Mucosa of descending colon (tissue), 3 donors: ENCODE measurements around the gene AMOTL2. TPM values are rescaled to one million over a fixed set of nuclear protein-coding genes. Genes with fewer than 3 reads are reported as not detected.
A peak's percentile ranks its signal among the peaks of the same experiment; 100 is the strongest.

ENCODE experiments used
- ATAC-seq: fragments of 200-7000 bp; cut with Tn5 transposase; one replicate; pipeline ENCODE4 v1.9.1; 2020; ENCODE audit warnings: mild to moderate bottlenecking, moderate library complexity
- DNase-seq, 3 donors: peaks; one replicate each; pipeline ENCODE4 v3.0.0-alpha.2; 2020
- H3K36me3 ChIP-seq: fragments of 200-600 bp; one replicate; pipeline ENCODE4 v1.8.0; 2021; ENCODE audit warnings: low read depth, mild to moderate bottlenecking
- H3K4me1 ChIP-seq: fragments of 200-600 bp; one replicate; pipeline ENCODE4 v1.8.0; 2021; ENCODE audit warnings: low read depth, mild to moderate bottlenecking
- H3K4me3 ChIP-seq: fragments of 200-600 bp; one replicate; pipeline ENCODE4 v1.8.0; 2021; ENCODE audit warnings: mild to moderate bottlenecking
- H3K9me3 ChIP-seq: fragments of 200-600 bp; one replicate; pipeline ENCODE4 v1.8.0; 2021; ENCODE audit warnings: mild to moderate bottlenecking
- intact Hi-C, 2 donors: fragments of 100-400 bp; cut with DNase I in 1 of 2; cut with micrococcal nuclease in 1 of 2; formaldehyde crosslinking; loops; one replicate each; pipeline versions ENCODE4 v1.11.0 to v1.11.1; 2022; cut with DNase I, micrococcal nuclease
- total RNA-seq, 3 donors: library from RNA; stranded (reverse); fragmentation: NEBNext Ultra II Directional in 2 of 3; extraction: Animal tissue kit (Norgen Biotek cat#: 25700) in 2 of 3; gene quantifications; one replicate each; pipeline versions ENCODE4 v1.2.1 to v1.2.4, GENCODE V29; 2021 to 2023
- TF ChIP-seq, protein P1 (sequence below): fragments of 200-600 bp; IDR thresholded peaks from one replicate; pipeline ENCODE4 v1.8.0; 2022; ENCODE audit warnings: antibody characterized with exemption, mild to moderate bottlenecking
- donor health status: DM: no; HTN: no; CAD: no; lungs with moderate emphysema.
- donor health status: DM: no; HTN: no; CAD: no.
- donor health status: DM: no; HTN: yes; CAD: no.

Gene AMOTL2
- total RNA-seq, 3 donors from 2014 or later, result 17.9 to 35.1 (median 21.2) TPM

- no peak overlapping the region for H3K4me3 ChIP-seq
- intact Hi-C loops, result no loop called here
- no peaks in the 10 kb centered on the region for H3K36me3 ChIP-seq
- peak; percentile 41 to 52 (median 42) for DNase-seq
- peaks cover 15% of the 10 kb centered on the region for H3K4me1 ChIP-seq
- H3K9me3 ChIP-seq, result no peaks in the 10 kb centered on the region
- TF ChIP-seq, protein P1, sequence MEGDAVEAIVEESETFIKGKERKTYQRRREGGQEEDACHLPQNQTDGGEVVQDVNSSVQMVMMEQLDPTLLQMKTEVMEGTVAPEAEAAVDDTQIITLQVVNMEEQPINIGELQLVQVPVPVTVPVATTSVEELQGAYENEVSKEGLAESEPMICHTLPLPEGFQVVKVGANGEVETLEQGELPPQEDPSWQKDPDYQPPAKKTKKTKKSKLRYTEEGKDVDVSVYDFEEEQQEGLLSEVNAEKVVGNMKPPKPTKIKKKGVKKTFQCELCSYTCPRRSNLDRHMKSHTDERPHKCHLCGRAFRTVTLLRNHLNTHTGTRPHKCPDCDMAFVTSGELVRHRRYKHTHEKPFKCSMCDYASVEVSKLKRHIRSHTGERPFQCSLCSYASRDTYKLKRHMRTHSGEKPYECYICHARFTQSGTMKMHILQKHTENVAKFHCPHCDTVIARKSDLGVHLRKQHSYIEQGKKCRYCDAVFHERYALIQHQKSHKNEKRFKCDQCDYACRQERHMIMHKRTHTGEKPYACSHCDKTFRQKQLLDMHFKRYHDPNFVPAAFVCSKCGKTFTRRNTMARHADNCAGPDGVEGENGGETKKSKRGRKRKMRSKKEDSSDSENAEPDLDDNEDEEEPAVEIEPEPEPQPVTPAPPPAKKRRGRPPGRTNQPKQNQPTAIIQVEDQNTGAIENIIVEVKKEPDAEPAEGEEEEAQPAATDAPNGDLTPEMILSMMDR, result no peak
- ATAC-seq, result peak; percentile 12
Measured at GRCh38 chr3:134357914-134358811, 16.1 kb downstream of the AMOTL2 start.

DNA sequence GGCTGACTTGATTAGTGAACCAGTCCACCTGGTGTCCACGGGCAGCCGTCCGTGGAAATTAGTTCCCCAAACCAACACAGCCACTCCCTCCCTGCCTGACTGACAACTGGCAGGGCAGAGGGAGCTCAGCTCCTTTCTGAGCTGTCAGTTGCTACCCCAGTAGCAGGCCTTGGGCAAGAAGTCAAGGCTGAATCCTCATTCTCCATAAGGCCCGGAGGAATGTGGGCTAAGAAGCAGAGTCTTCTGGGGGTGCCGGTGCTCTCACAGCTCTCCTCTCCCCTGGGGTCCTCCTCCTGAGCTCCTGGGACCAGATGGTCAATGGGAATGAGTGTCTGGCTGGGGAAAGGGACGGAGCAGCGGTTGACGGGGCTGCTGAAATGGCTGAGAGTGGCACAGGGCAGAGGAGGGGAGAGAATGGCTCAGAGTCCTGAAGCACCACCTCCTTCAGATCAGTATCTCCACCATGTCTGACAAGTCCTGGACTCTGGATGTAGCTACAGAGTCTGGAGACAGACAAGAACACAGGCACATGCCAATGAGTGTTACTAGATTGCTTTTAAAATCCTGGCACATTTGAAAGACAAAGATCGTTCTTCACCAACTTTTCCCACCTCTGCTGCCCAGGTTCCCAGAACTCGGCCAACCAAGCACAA lies 16.9 kb downstream of the AMOTL2 start:
- TF ChIP-seq, protein P1, result no peak

DNA sequence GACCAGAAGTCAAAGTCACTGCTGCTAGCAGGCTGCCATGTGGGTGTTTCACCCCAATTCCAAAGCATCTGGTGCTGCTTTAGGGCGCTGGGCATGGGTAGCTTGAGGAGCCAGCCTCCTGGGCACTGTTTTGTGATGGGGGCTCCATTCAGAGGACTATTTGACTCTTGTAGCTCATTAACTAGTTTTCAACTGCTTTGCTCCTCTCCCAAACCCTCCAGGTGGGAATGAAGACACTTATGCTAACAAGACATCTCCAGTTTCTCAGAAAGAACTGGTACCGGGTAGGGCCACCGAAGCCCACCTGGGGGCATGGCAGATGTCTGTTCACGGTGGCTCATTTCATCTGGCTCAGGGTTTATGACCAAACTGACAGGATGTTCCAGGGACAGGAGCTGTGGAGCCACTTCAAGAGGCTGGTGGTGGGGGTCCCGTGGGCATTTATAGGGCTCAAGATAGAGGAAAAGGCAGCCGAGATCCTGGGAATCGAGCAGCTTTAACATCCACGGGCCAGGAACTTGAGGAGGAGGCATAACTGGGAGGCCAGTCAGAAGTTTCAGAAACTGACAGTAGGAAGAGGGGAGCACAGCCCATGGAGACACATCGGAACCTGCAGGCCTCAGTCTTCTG lies 17.7 kb downstream of the AMOTL2 start:
- intact Hi-C loops, result no loop called here

More for the DNA sequence above, 16.9 kb downstream of the AMOTL2 start:
- DNase-seq, result peak in 1 of 3 donors; percentile 12
- peaks cover 15% of the 10 kb centered on the region for H3K4me1 ChIP-seq
- intact Hi-C loops, result no loop called here
- no peak overlapping the region for H3K4me3 ChIP-seq
- H3K36me3 ChIP-seq, result no peaks in the 10 kb centered on the region
- no peak for ATAC-seq
- no peaks in the 10 kb centered on the region for H3K9me3 ChIP-seq

GRCh38 chr3:134355416-134355815 lies 18.8 kb downstream of the AMOTL2 start:
- DNase-seq (peak in 1 of 3 donors; percentile 7), ATAC-seq (no peak)
- Histone ChIP-seq H3K36me3 (no peaks in the 10 kb centered on the region), H3K4me3 (no peak overlapping the region), H3K9me3 (no peaks in the 10 kb centered on the region), H3K4me1 (peaks cover 15% of the 10 kb centered on the region)
- intact Hi-C loops, result no loop called here
- TF ChIP-seq, protein P1, result no peak

More for the DNA sequence above, 17.7 kb downstream of the AMOTL2 start:
- Histone ChIP-seq H3K9me3 (no peaks in the 10 kb centered on the region), H3K4me1 (peaks cover 15% of the 10 kb centered on the region), H3K36me3 (no peaks in the 10 kb centered on the region), H3K4me3 (no peak overlapping the region)
- DNase-seq (peak in 1 of 3 donors; percentile 7), ATAC-seq (no peak)
- TF ChIP-seq, protein P1, result no peak

DNA sequence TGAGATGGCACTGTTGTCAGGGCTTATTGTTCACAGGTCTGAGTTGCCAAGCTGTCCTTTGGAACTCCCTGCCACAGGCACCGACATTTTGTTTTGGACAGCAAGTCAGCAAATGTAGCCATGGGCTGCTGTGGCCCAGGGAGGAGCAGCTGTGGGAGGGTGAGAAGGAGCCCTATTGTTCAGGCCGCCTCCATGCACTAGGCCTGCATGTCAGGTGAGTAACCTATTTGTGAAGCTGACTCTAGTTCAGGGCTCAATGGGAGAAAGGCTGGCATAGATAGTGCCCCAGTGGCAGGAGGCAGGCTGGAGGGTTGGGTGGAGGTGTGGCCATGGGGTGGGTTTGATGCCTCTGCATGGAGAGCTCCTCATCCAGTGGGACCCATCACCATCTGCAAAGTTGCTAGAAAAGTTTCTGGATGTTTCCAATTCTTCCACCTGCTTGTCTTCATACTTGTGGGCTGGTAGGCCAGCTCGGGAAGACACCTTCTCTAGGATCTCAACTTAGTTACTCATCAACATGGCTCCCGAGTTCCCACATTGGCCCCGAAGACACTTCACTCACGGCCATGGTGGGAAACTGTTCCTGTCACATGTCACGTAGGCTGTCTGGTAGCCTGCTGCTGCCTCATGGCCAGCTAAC lies 19.5 kb downstream of the AMOTL2 start:
- no peaks in the 10 kb centered on the region for H3K9me3 ChIP-seq
- TF ChIP-seq, protein P1, result no peak
- no peak overlapping the region for H3K4me3 ChIP-seq
- DNase-seq, result peak in 1 of 3 donors; percentile 21
- intact Hi-C loops, result no loop called here
- peaks cover 15% of the 10 kb centered on the region for H3K4me1 ChIP-seq
- H3K36me3 ChIP-seq, result no peaks in the 10 kb centered on the region
- no peak for ATAC-seq
